ENCODE results near the gene ABR.

ABR gene

GRCh38 chr17:1192911-1193699, 13.3 kb upstream of the ABR start:
- H3K9ac ChIP-seq: no peak overlapping the region
- peaks cover 59% of the 10 kb centered on the region for H3K27me3 ChIP-seq (ENCODE audit: insufficient read depth, low read depth)
- TF ChIP-seq CTCF (conservative IDR thresholded peaks at IDR 0.05; ENCODE audit: low read depth, low read length): no peak
- no peaks in the 10 kb centered on the region for H3K36me3 ChIP-seq (ENCODE audit: insufficient read depth)
- H3K27ac ChIP-seq: no peak overlapping the region
- no peaks in the 10 kb centered on the region for H4K20me1 ChIP-seq (ENCODE audit: insufficient read depth)
- H3K4me3 ChIP-seq (IDR thresholded peaks at IDR 0.05; ENCODE audit: insufficient read depth, low read depth, low read length): no peak overlapping the region
- H3K79me2 ChIP-seq (ENCODE audit: insufficient read depth, low read depth): no peaks in the 10 kb centered on the region
- no peaks in the 10 kb centered on the region for H3K4me1 ChIP-seq (ENCODE audit: low read depth, poor library complexity, severe bottlenecking)
- H3K4me2 ChIP-seq: no peak overlapping the region
- no peak overlapping the region for H2AFZ ChIP-seq (ENCODE audit: low read depth)

GRCh38 chr17:1190751-1191331, 11.1 kb upstream of the ABR start:
- Histone ChIP-seq H3K4me1 (ENCODE audit: low read depth, poor library complexity, severe bottlenecking) (no peaks in the 10 kb centered on the region), H3K4me2 (no peak overlapping the region), H3K79me2 (ENCODE audit: insufficient read depth, low read depth) (no peaks in the 10 kb centered on the region), H3K36me3 (ENCODE audit: insufficient read depth) (no peaks in the 10 kb centered on the region), H4K20me1 (ENCODE audit: insufficient read depth) (no peaks in the 10 kb centered on the region), H3K27ac (no peak overlapping the region), H2AFZ (ENCODE audit: low read depth) (no peak overlapping the region), H3K27me3 (ENCODE audit: insufficient read depth, low read depth) (peaks cover 61% of the 10 kb centered on the region), H3K4me3 (IDR thresholded peaks at IDR 0.05; ENCODE audit: insufficient read depth, low read depth, low read length) (no peak overlapping the region), H3K9ac (no peak overlapping the region)
- TF ChIP-seq CTCF (conservative IDR thresholded peaks at IDR 0.05; ENCODE audit: low read depth, low read length): no peak

DNA sequence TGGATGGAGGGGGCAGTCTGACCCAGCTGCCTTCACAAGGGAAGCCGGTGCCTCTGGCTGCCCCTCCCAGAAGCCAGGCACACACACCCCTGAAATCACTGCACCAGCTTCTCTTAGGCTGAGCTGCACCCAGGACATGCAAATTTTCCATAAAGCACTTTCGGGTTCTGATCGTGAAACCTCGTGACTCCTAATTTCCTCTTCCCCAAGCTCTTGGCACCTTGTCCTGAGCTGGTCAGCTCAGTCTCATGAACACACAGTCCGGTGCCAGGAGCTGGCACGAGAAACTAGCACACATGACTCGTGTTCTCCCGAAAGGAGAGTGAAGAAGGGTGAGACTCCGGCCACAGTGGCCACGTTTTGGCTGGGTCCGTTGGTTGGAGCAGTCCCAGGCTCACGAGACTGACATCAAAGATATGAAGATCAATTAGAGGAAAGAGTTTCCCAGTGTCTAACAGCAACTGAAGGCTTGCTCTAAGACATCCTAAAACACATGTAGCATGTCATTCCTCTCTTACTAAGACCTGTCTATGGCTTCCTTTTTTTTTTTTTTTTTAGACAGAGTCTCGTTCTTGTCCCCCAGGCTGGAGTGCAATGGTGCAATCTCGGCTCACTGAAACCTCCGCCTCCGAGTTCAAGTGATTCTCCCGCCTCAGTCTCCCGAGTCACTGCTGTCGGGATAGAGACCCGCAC, 9.2 kb upstream of the ABR start:
- Histone ChIP-seq H3K9ac (no peak overlapping the region), H4K20me1 (ENCODE audit: insufficient read depth) (no peaks in the 10 kb centered on the region), H3K4me1 (ENCODE audit: low read depth, poor library complexity, severe bottlenecking) (no peaks in the 10 kb centered on the region), H3K4me2 (no peak overlapping the region), H3K36me3 (ENCODE audit: insufficient read depth) (no peaks in the 10 kb centered on the region), H2AFZ (ENCODE audit: low read depth) (no peak overlapping the region), H3K27ac (no peak overlapping the region), H3K79me2 (ENCODE audit: insufficient read depth, low read depth) (no peaks in the 10 kb centered on the region), H3K27me3 (ENCODE audit: insufficient read depth, low read depth) (peaks cover 60% of the 10 kb centered on the region), H3K4me3 (IDR thresholded peaks at IDR 0.05; ENCODE audit: insufficient read depth, low read depth, low read length) (no peak overlapping the region)
- no peak for TF ChIP-seq CTCF (conservative IDR thresholded peaks at IDR 0.05; ENCODE audit: low read depth, low read length)

GRCh38 chr17:1186923-1187771, 7.4 kb upstream of the ABR start:
- H3K36me3 ChIP-seq (ENCODE audit: insufficient read depth): no peaks in the 10 kb centered on the region
- no peaks in the 10 kb centered on the region for H3K79me2 ChIP-seq (ENCODE audit: insufficient read depth, low read depth)
- H2AFZ ChIP-seq (ENCODE audit: low read depth): no peak overlapping the region
- H3K27me3 ChIP-seq (ENCODE audit: insufficient read depth, low read depth): peaks cover 43% of the 10 kb centered on the region
- TF ChIP-seq CTCF (conservative IDR thresholded peaks at IDR 0.05; ENCODE audit: low read depth, low read length): peak; percentile 78
- H3K4me3 ChIP-seq (IDR thresholded peaks at IDR 0.05; ENCODE audit: insufficient read depth, low read depth, low read length): no peak overlapping the region
- no peaks in the 10 kb centered on the region for H3K4me1 ChIP-seq (ENCODE audit: low read depth, poor library complexity, severe bottlenecking)
- no peaks in the 10 kb centered on the region for H4K20me1 ChIP-seq (ENCODE audit: insufficient read depth)
- no peak overlapping the region for H3K9ac ChIP-seq
- no peak overlapping the region for H3K27ac ChIP-seq
- no peak overlapping the region for H3K4me2 ChIP-seq
